ENCODE measurements around the gene GYPC. TPM values are rescaled to one million over a fixed set of nuclear protein-coding genes. Genes with fewer than 3 reads are reported as not detected.
"Not testable (repeated sequence)": the region's sequence is repeated elsewhere in the genome, so short reads cannot be mapped to it uniquely, and the experiment has no call there.

GYPC gene
- total and polyA plus RNA-seq, 2 of the 4 experiments (the other 2 are of a cell fraction), result 53.4 to 96.3 TPM

- H4K5ac ChIP-seq (ENCODE audit: low read depth, low read length); H3K23ac ChIP-seq (ENCODE audit: low read depth, low read length); H2AK5ac ChIP-seq (ENCODE audit: low read depth, low read length); H2BK5ac ChIP-seq (ENCODE audit: low read depth, low read length, poor library complexity, severe bottlenecking); BruUV-seq (replicated peaks); H2AFZ ChIP-seq (replicated peaks; ENCODE audit: low read length, poor library complexity); H3K27ac ChIP-seq (ENCODE audit: insufficient read depth, low read length); H2AK9ac ChIP-seq (replicated peaks; ENCODE audit: low read depth, low read length, poor library complexity); H3K4me2 ChIP-seq (ENCODE audit: low read depth, low read length); in situ Hi-C loops (cut with MboI; ENCODE audit: low sequenced_read_pairs); H2BK120ac ChIP-seq (ENCODE audit: low read depth, low read length); intact Hi-C loops (cut with micrococcal nuclease); H3K9me1 ChIP-seq (ENCODE audit: insufficient read depth, low read length); H4K8ac ChIP-seq (ENCODE audit: low read depth in 2 of 2, low read length in 2 of 2); H3K9me3 ChIP-seq (ENCODE audit: control insufficient read depth, insufficient read depth, low read length); H2BK15ac ChIP-seq (ENCODE audit: low read depth, low read length); H3K18ac ChIP-seq (ENCODE audit: low read depth, low read length); H3K56ac ChIP-seq (ENCODE audit: extremely low read depth, insufficient read depth, low read length); H3K27me3 ChIP-seq (ENCODE audit: control insufficient read depth, insufficient read depth, low read length); H3K9ac ChIP-seq (ENCODE audit: low read depth, low read length); H3K79me1 ChIP-seq (ENCODE audit: low read depth in 1 of 2, low read length in 2 of 2); H4K20me1 ChIP-seq (ENCODE audit: insufficient read depth, low read length); H4K91ac ChIP-seq (ENCODE audit: insufficient read depth, low read depth, low read length); H3K4me3 ChIP-seq (ENCODE audit: insufficient read depth, low read depth, low read length); H3K14ac ChIP-seq (replicated peaks; ENCODE audit: low read depth, low read length); POLR2A ChIA-PET (ENCODE audit: unreplicated experiment); H2BK20ac ChIP-seq (ENCODE audit: low read depth, low read length); ATAC-seq (ENCODE audit: low read depth); CTCF ChIA-PET; H3K4me1 ChIP-seq (ENCODE audit: control insufficient read depth, insufficient read depth, low read length); DNase-seq; dilution Hi-C loops (cut with HindIII; ENCODE audit: low sequenced_read_pairs, unreplicated experiment); H3K4ac ChIP-seq (ENCODE audit: low read depth, low read length): not testable (repeated sequence)
- H3K36me3 ChIP-seq (ENCODE audit: control insufficient read depth, insufficient read depth, low read length), result peaks cover 38% of the 10 kb centered on the region; the same call in 1 of the 2 replicates
- WGBS, 2 experiments (ENCODE audit: extremely low coverage in 2 of 2, insufficient read length in 1 of 2), result no CpG with 5 or more reads among the region's 1 CpG
Measured at GRCh38 chr2:126692241-126692640, 36.3 kb downstream of the GYPC start.

- WGBS, 2 experiments (ENCODE audit: extremely low coverage in 2 of 2, insufficient read length in 1 of 2), result 88% methylated on average over 1 of the region's 3 CpGs; no CpG with 5 or more reads in 1 of the 2 experiments
- H2BK15ac ChIP-seq (ENCODE audit: low read depth, low read length); H3K9me1 ChIP-seq (ENCODE audit: insufficient read depth, low read length); H2BK5ac ChIP-seq (ENCODE audit: low read depth, low read length, poor library complexity, severe bottlenecking); H3K9me3 ChIP-seq (ENCODE audit: control insufficient read depth, insufficient read depth, low read length); H3K56ac ChIP-seq (ENCODE audit: extremely low read depth, insufficient read depth, low read length); H3K4ac ChIP-seq (ENCODE audit: low read depth, low read length); intact Hi-C loops (cut with micrococcal nuclease); H4K91ac ChIP-seq (ENCODE audit: insufficient read depth, low read depth, low read length); H3K79me1 ChIP-seq (ENCODE audit: low read depth in 1 of 2, low read length in 2 of 2); dilution Hi-C loops (cut with HindIII; ENCODE audit: low sequenced_read_pairs, unreplicated experiment); H4K8ac ChIP-seq (ENCODE audit: low read depth in 2 of 2, low read length in 2 of 2); H3K27me3 ChIP-seq (ENCODE audit: control insufficient read depth, insufficient read depth, low read length); ATAC-seq (ENCODE audit: low read depth); POLR2A ChIA-PET (ENCODE audit: unreplicated experiment); H2AK9ac ChIP-seq (replicated peaks; ENCODE audit: low read depth, low read length, poor library complexity); H3K18ac ChIP-seq (ENCODE audit: low read depth, low read length); H2BK20ac ChIP-seq (ENCODE audit: low read depth, low read length); in situ Hi-C loops (cut with MboI; ENCODE audit: low sequenced_read_pairs); H3K4me3 ChIP-seq (ENCODE audit: insufficient read depth, low read depth, low read length); CTCF ChIA-PET; H2AFZ ChIP-seq (replicated peaks; ENCODE audit: low read length, poor library complexity); H3K27ac ChIP-seq (ENCODE audit: insufficient read depth, low read length); H2AK5ac ChIP-seq (ENCODE audit: low read depth, low read length); BruUV-seq (replicated peaks); H4K20me1 ChIP-seq (ENCODE audit: insufficient read depth, low read length); H4K5ac ChIP-seq (ENCODE audit: low read depth, low read length); H3K9ac ChIP-seq (ENCODE audit: low read depth, low read length); H2BK120ac ChIP-seq (ENCODE audit: low read depth, low read length); H3K4me1 ChIP-seq (ENCODE audit: control insufficient read depth, insufficient read depth, low read length); DNase-seq; H3K14ac ChIP-seq (replicated peaks; ENCODE audit: low read depth, low read length); H3K23ac ChIP-seq (ENCODE audit: low read depth, low read length); H3K4me2 ChIP-seq (ENCODE audit: low read depth, low read length): not testable (repeated sequence)
- peaks cover 46% of the 10 kb centered on the region for H3K36me3 ChIP-seq (ENCODE audit: control insufficient read depth, insufficient read depth, low read length)
Measured at GRCh38 chr2:126692934-126693592, 37.1 kb downstream of the GYPC start.
